ENCODE measurements around the gene CILP2. TPM values are rescaled to one million over a fixed set of nuclear protein-coding genes. Genes with fewer than 3 reads are reported as not detected.

Gene CILP2
- total and polyA plus RNA-seq, 9 of the 15 experiments (the other 6 are each of a cell fraction or from before 2014, with no cell fraction given), result 0.04 to 0.35 (median 0.05) TPM; not detected in 2

- DNase-seq (ENCODE audit: extremely low read depth in 1 of 4, low spot score in 3 of 4), result peak; percentile 57 to 74 (median 72)
- POLR2A ChIA-PET, result interaction anchor here (0.6 to 0.8 kb wide), 3 partner anchors 12 to 253 kb away, joined by 3 to 4 read pairs (median 3); no protein-coding TSS in a partner anchor
- 0 out of 2 replicates have a peak, but pooled peaks have one; percentile 15 for TF ChIP-seq ZNF740 (CRISPR knock-in tag; IDR thresholded peaks at IDR 0.05)
- TF ChIP-seq ZNF740 (tag; IDR thresholded peaks at IDR 0.05), result peak in 1 of 2 experiments; percentile 69; a peak in 2 of 4 replicates
- TF ChIP-seq RBM25 (IDR thresholded peaks at IDR 0.05; ENCODE audit: low read depth, low read length, severe bottlenecking), result peak; percentile 38
- TF ChIP-seq KDM1A (IDR thresholded peaks at IDR 0.05), result peak in 1 of 2 experiments; percentile 61; a peak in 2 of 4 replicates
- no peak for TF ChIP-seq ZMIZ1 (IDR thresholded peaks at IDR 0.05; ENCODE audit: low read depth in 2 of 2, low read length in 2 of 2)
- peak; percentile 52; the same call in 1 of the 2 replicates for TF ChIP-seq STAG1 (CRISPR knock-in tag; IDR thresholded peaks at IDR 0.05; ENCODE audit: borderline replicate concordance)
- TF ChIP-seq REST (IDR thresholded peaks at IDR 0.05; ENCODE audit: borderline replicate concordance), result peak; percentile 13; the same call in 1 of the 2 replicates
- no peak for TF ChIP-seq REST (CRISPR knock-in tag; IDR thresholded peaks at IDR 0.05; ENCODE audit: low read depth)
Measured at GRCh38 chr19:19552798-19553197, 14.7 kb downstream of the CILP2 start.

More at GRCh38 chr19:19552798-19553197, 14.7 kb downstream of the CILP2 start:
- Histone ChIP-seq H3K36me3 (ENCODE audit: control insufficient read depth, insufficient read depth, low read length) (no peaks in the 10 kb centered on the region), H2AFZ (ENCODE audit: low read depth, low read length) (no peak overlapping the region), H4K20me1 (replicated peaks; ENCODE audit: control insufficient read depth, insufficient read depth, low read length) (0 out of 2 replicates have a peak, but pooled peaks cover 5% of the 10 kb centered on the region), H3K9me1 (ENCODE audit: control insufficient read depth, insufficient read depth, low read length) (no peaks in the 10 kb centered on the region), H3K27ac (ENCODE audit: extremely low read depth, low read depth, low read length) (no peak overlapping the region), H3K4me3 (no peak overlapping the region), H3K9ac (ENCODE audit: insufficient read depth in 1 of 2, low read depth in 2 of 2, low read length in 2 of 2) (no peak overlapping the region), H3K9me3 (replicated peaks; ENCODE audit: control insufficient read depth, insufficient read depth, low read depth, low read length) (no peaks in the 10 kb centered on the region), H3K4me1 (replicated peaks in 1 of 2; ENCODE audit: control insufficient read depth in 2 of 2, insufficient read depth in 2 of 2, low read length in 2 of 2) (peaks cover 0 to 30% of the 10 kb centered on the region in 2 experiments; a peak in 2 of 5 replicates), H3K4me2 (ENCODE audit: insufficient read depth, low read length) (no peak overlapping the region), H3K79me2 (ENCODE audit: control insufficient read depth, insufficient read depth, low read length) (no peaks in the 10 kb centered on the region), H3K27me3 (ENCODE audit: control insufficient read depth in 2 of 2, insufficient read depth in 2 of 2, low read length in 2 of 2) (peaks cover 2 to 34% of the 10 kb centered on the region in 2 experiments; a peak in 4 of 5 replicates)
- intact Hi-C loops (cut with micrococcal nuclease), result loop anchor here (5.0 kb wide), 1 partner anchor 90 kb away; the partner anchor contains the start of gene GMIP
- ATAC-seq (peak; percentile 80), FAIRE-seq (no peak)
- in situ Hi-C loops (cut with MboI), result loop anchor here (10.0 kb wide), 1 partner anchor 402 kb away; no protein-coding TSS in a partner anchor
- WGBS (ENCODE audit: insufficient coverage, low coverage, missing lambda C conversion rate), result 2% methylated on average over 5 of the region's 6 CpGs
- CTCF ChIA-PET (ENCODE audit: low intra/inter-chr PET ratio), result interaction anchor here (1.1 kb wide), 1 partner anchor 687 kb away, joined by 3 read pairs; no protein-coding TSS in a partner anchor
- BruUV-seq (replicated peaks), result no TSS peak

Data from K562 (cell line).